HepG2 (cell line): ENCODE data around the gene GPHN. TPM values are rescaled to one million over a fixed set of nuclear protein-coding genes. Genes with fewer than 3 reads are reported as not detected.

Experiments
- ATAC-seq: fragments of 200-7000 bp; cut with Tn5 transposase; 3 replicates; pipeline ENCODE4 v1.9.1; 2020; ENCODE audit warnings: mild to moderate bottlenecking, moderate library complexity
- BruUV-seq: library from RNA; stranded (reverse); fragments of 400-500 nt; replicated peaks from 2 replicates; lab custom pipeline; 2021; lab: Mats Ljungman, UMichigan
- CTCF ChIA-PET: fragments of 300-600 bp; formaldehyde crosslinking; extraction: SDS; loops from one replicate; lab custom pipeline; 2021; ENCODE audit warnings: low total read pairs, inconsistent platforms, low intra/inter-chr PET ratio; lab: Yijun Ruan, JAX
- POLR2A ChIA-PET: fragments of 350-600 bp; sonication (Branson Sonifier 250); formaldehyde crosslinking; loops from one replicate; lab custom pipeline; 2020; ENCODE audit warnings: antibody characterized with exemption, inconsistent platforms; lab: Yijun Ruan, JAX
- DNase-seq: peaks from one replicate; pipeline ENCODE4 v3.0.0-alpha.2; 2015; ENCODE audit warnings: low spot score
- FAIRE-seq: peaks from 3 replicates; lab custom pipeline; 2011; peaks lifted over from hg19 to GRCh38; lab: Jason Lieb, UNC
- H2AFZ ChIP-seq: one replicate; pipeline ENCODE4 v1.6.1; 2011; ENCODE audit warnings: low read length, inconsistent platforms
- H3K27ac ChIP-seq: fragments of 300-600 bp; 3 replicates; pipeline ENCODE4 v1.8.0; 2011; ENCODE audit warnings: mixed run types, mild to moderate bottlenecking, mixed read lengths, low read length, inconsistent platforms; ENCODE audit not compliant: insufficient read depth; ENCODE audit errors: extremely low read length
- H3K27me3 ChIP-seq, 2 experiments: fragments of 200-600 bp in 1 of 2; 2 replicates in 1 of 2; 3 replicates in 1 of 2; pipeline versions ENCODE4 v1.6.0 to v1.8.0; 2011; ENCODE audit warnings: low read length in 2 of 2, mild to moderate bottlenecking in 2 of 2, moderate library complexity in 2 of 2, inconsistent platforms in 1 of 2; ENCODE audit not compliant: insufficient read depth in 2 of 2, control insufficient read depth in 1 of 2
- H3K36me3 ChIP-seq, 2 experiments: fragments of 200-600 bp in 1 of 2; replicated peaks in 1 of 2; 2 replicates in 1 of 2; 3 replicates in 1 of 2; pipeline versions ENCODE4 v1.5.1 to v1.8.0; 2011; ENCODE audit warnings: low read length in 2 of 2, inconsistent platforms in 1 of 2; ENCODE audit not compliant: insufficient read depth in 2 of 2, control insufficient read depth in 1 of 2
- H3K4me1 ChIP-seq: 2 replicates; pipeline ENCODE4 v1.5.1; 2012; ENCODE audit warnings: low read length, inconsistent platforms; ENCODE audit not compliant: insufficient read depth
- H3K4me2 ChIP-seq: 2 replicates; pipeline ENCODE4 v1.6.0; 2011; ENCODE audit warnings: low read depth, low read length, inconsistent platforms
- H3K4me3 ChIP-seq, 3 experiments: fragments of 200-600 bp in 1 of 3; sonication (generic), shearing (Covaris generic) in 1 of 3; replicated peaks in 1 of 3; 2 replicates each; pipeline ENCODE4 v1.5.1; 2011 to 2016; ENCODE audit warnings: low read length in 3 of 3, inconsistent platforms in 2 of 3, low read depth in 2 of 3, mild to moderate bottlenecking in 2 of 3, control low read depth in 1 of 3, mixed read lengths in 1 of 3; ENCODE audit not compliant: insufficient read depth in 1 of 3
- H3K79me2 ChIP-seq: one replicate; pipeline ENCODE4 v1.6.1; 2011; ENCODE audit warnings: low read length, inconsistent platforms; ENCODE audit not compliant: insufficient read depth
- H3K9ac ChIP-seq: 2 replicates; pipeline ENCODE4 v1.6.0; 2011; ENCODE audit warnings: mild to moderate bottlenecking, low read depth, low read length, inconsistent platforms; ENCODE audit not compliant: insufficient read depth
- H3K9me3 ChIP-seq: 2 replicates; pipeline ENCODE4 v1.5.1; 2012; ENCODE audit warnings: mild to moderate bottlenecking, low read length
- H4K20me1 ChIP-seq: 2 replicates; pipeline ENCODE4 v1.6.0; 2011; ENCODE audit warnings: inconsistent platforms, mild to moderate bottlenecking, low read length, moderate library complexity; ENCODE audit not compliant: insufficient read depth
- CBX1 ChIP-seq: IDR thresholded peaks from one replicate; pipeline ENCODE4 v1.6.1; 2016; ENCODE audit warnings: antibody characterized with exemption, low read depth
- CCDC6 ChIP-seq: sonication (generic); formaldehyde crosslinking; IDR thresholded peaks from 2 replicates; pipeline ENCODE4 v1.8.1; 2022; ENCODE audit warnings: mild to moderate bottlenecking, missing genetic modification reagents, moderate library complexity
- CREM ChIP-seq, 2 experiments: sonication (generic) in 1 of 2; formaldehyde crosslinking in 1 of 2; IDR thresholded peaks; 2 replicates each; pipeline versions ENCODE4 v1.4.0 to v1.6.1; 2016 to 2020; ENCODE audit warnings: antibody characterized with exemption in 1 of 2, mild to moderate bottlenecking in 1 of 2, missing genetic modification reagents in 1 of 2
- FOXM1 ChIP-seq: sonication (generic); formaldehyde crosslinking; IDR thresholded peaks from 2 replicates; pipeline ENCODE4 v1.5.0; 2020; ENCODE audit warnings: missing genetic modification reagents
- KMT2B ChIP-seq: IDR thresholded peaks from 2 replicates; pipeline ENCODE4 v1.6.1; 2016; ENCODE audit warnings: missing genetic modification reagents, missing compliant biosample characterization
- MTA3 ChIP-seq: sonication (generic); formaldehyde crosslinking; IDR thresholded peaks from 2 replicates; pipeline ENCODE4 v1.4.0; 2020; ENCODE audit warnings: missing genetic modification reagents
- RBM39 ChIP-seq: fragments of 200-400 bp; formaldehyde crosslinking; IDR thresholded peaks from one replicate; pipeline ENCODE4 v1.6.1; 2018; ENCODE audit warnings: antibody characterized with exemption, mild to moderate bottlenecking, low read depth, low read length; ENCODE audit not compliant: poor library complexity, severe bottlenecking
- SATB2 ChIP-seq: sonication (generic); formaldehyde crosslinking; IDR thresholded peaks from 2 replicates; pipeline ENCODE4 v1.5.0; 2020; ENCODE audit warnings: missing genetic modification reagents
- SRSF1 ChIP-seq: fragments of 200-400 bp; formaldehyde crosslinking; optimal IDR thresholded peaks from 2 replicates; pipeline ENCODE3; 2017; ENCODE audit warnings: mild to moderate bottlenecking, low read depth, low read length, moderate library complexity
- ZBTB3 ChIP-seq: sonication (generic); formaldehyde crosslinking; IDR thresholded peaks from 2 replicates; pipeline ENCODE4 v1.4.0; 2020; ENCODE audit warnings: low read depth, mild to moderate bottlenecking, moderate library complexity, missing genetic modification reagents, borderline replicate concordance
- ZNF772 ChIP-seq: sonication (generic); formaldehyde crosslinking; IDR thresholded peaks from 2 replicates; pipeline ENCODE4 v1.5.0; 2020; ENCODE audit warnings: mild to moderate bottlenecking, missing genetic modification reagents
- ZNF891 ChIP-seq: sonication (generic); formaldehyde crosslinking; IDR thresholded peaks from 2 replicates; pipeline ENCODE4 v1.5.0; 2020; ENCODE audit warnings: mild to moderate bottlenecking, missing genetic modification reagents
- WGBS: methylation state at CpG from one replicate; pipeline ENCODE4 v1.1.6; 2017; ENCODE audit warnings: low lambda C conversion rate; 5-methylcytosine and 5-hydroxymethylcytosine counted together
- in situ Hi-C: cut with HindIII; loops from 2 replicates; pipeline ENCODE4 v1.10.0; 2017; ENCODE audit warnings: low pct_unique_long_range_greater_than_20kb; ENCODE audit not compliant: extremely low pct_ligation_motif_present
- intact Hi-C: fragments of 100-400 bp; cut with micrococcal nuclease; formaldehyde crosslinking; loops from one replicate; pipeline ENCODE4 v1.10.0; 2022; ENCODE audit not compliant: unreplicated experiment
- polyA plus RNA-seq, 8 experiments: library from polyadenylated mRNA; depleted of rRNA in 3 of 8; stranded (reverse) in 7 of 8; unstranded in 1 of 8; fragments of >200 nt; fragmentation: Illumina TruSeq in 4 of 8; extraction: Trizol in 4 of 8; gene quantifications; 2 replicates each; pipeline versions ENCODE4 v1.2.1 to v1.2.3, GENCODE V29; 2011 to 2016; ENCODE audit warnings: low read depth in 4 of 8, missing spikeins in 1 of 8, mixed read lengths in 1 of 8; ENCODE audit not compliant: insufficient read depth in 1 of 8
- total RNA-seq, 5 experiments: library from RNA; depleted of rRNA; stranded (reverse); fragments of >200 nt; fragmentation: Illumina TruSeq; extraction: Trizol; gene quantifications; 2 replicates each; pipeline ENCODE4 v1.2.3, GENCODE V29; 2016; ENCODE audit warnings: low read depth in 1 of 5

The GPHN gene
- total and polyA plus RNA-seq, 2 of the 13 experiments (the other 11 are each of a cell fraction or from before 2014, with no cell fraction given) = 12.7 to 19.2 TPM

DNA sequence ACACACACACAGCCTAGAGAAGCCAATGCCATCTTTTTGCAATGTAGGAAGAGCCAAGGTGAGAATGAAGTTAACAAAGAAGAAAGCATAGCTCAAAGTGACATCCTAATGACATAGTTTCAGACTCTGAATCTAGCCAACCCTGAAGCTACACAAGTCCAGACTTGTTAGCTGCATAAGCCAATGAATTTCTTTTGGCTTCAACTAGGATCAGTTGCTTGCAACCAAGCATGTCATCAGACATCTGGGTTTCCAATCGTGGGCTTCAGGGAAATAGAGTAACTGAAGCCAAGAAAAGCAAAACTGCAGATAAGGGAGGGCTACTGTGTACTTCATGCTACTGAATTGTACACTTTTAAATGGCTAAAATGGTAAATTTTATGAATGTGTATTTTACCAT is 4.4 kb upstream of the GPHN start:
- Histone ChIP-seq H3K36me3 (no peaks in the 10 kb centered on the region), H4K20me1 (no peaks in the 10 kb centered on the region), H3K4me3 (no peak overlapping the region), H3K27ac (no peak overlapping the region), H3K79me2 (peaks cover 2% of the 10 kb centered on the region), H3K9me3 (no peaks in the 10 kb centered on the region), H2AFZ (no peak overlapping the region), H3K4me1 (peaks cover 23% of the 10 kb centered on the region), H3K4me2 (no peak overlapping the region), H3K9ac (no peak overlapping the region), H3K27me3 (no peaks in the 10 kb centered on the region; a peak in 1 of 5 replicates)
- ChIA-PET CTCF (no interaction called here), POLR2A (no interaction called here)
- no peak for TF ChIP-seq RBM39
- TF ChIP-seq CBX1 = no peak
- no peak for TF ChIP-seq FOXM1
- TF ChIP-seq KMT2B (CRISPR knock-in tag) = no peak
- no peak for TF ChIP-seq ZBTB3
- TF ChIP-seq ZNF772 (CRISPR knock-in tag) = no peak
- TF ChIP-seq CREM (IDR thresholded peaks at IDR 0.05) = no peak
- TF ChIP-seq CREM (CRISPR knock-in tag; IDR thresholded peaks at IDR 0.05) = no peak
- TF ChIP-seq CCDC6 (CRISPR knock-in tag) = no peak
- TF ChIP-seq ZNF891 (CRISPR knock-in tag) = no peak
- no peak for TF ChIP-seq MTA3 (CRISPR knock-in tag)
- TF ChIP-seq SRSF1 = no peak
- no peak for TF ChIP-seq SATB2 (CRISPR knock-in tag)
- 100% methylated on average over 1 of the region's 1 CpG for WGBS
- no TSS peak for BruUV-seq
- in situ Hi-C loops (no loop called here), intact Hi-C loops (no loop called here)
- ATAC-seq = no peak
- FAIRE-seq = no peak
- DNase-seq = no peak
